Panc1 (cell line): ENCODE data around the gene NELFE.

Source experiments
- POLR2AphosphoS5 ChIP-seq: IDR thresholded peaks from 2 replicates; pipeline ENCODE4 v1.6.1; 2012; ENCODE audit warnings: mild to moderate bottlenecking, low read depth, low read length, moderate library complexity
- TCF7L2 ChIP-seq: IDR thresholded peaks from 2 replicates; pipeline ENCODE4 v1.6.1; 2011; ENCODE audit warnings: mild to moderate bottlenecking, low read depth, low read length, inconsistent platforms
- TF ChIP-seq, protein P1 (sequence below), 2 experiments: IDR thresholded peaks; 2 replicates each; pipeline ENCODE4 v1.6.1; 2011 to 2012; ENCODE audit warnings: low read depth in 2 of 2, control low read depth in 1 of 2, low read length in 1 of 2, mild to moderate bottlenecking in 1 of 2, moderate library complexity in 1 of 2; ENCODE audit not compliant: insufficient read depth in 1 of 2
- TF ChIP-seq, protein P2 (sequence below): fragments of 450-650 bp; IDR thresholded peaks from 2 replicates; pipeline ENCODE4 v1.5.1; 2017; ENCODE audit warnings: mild to moderate bottlenecking

DNA sequence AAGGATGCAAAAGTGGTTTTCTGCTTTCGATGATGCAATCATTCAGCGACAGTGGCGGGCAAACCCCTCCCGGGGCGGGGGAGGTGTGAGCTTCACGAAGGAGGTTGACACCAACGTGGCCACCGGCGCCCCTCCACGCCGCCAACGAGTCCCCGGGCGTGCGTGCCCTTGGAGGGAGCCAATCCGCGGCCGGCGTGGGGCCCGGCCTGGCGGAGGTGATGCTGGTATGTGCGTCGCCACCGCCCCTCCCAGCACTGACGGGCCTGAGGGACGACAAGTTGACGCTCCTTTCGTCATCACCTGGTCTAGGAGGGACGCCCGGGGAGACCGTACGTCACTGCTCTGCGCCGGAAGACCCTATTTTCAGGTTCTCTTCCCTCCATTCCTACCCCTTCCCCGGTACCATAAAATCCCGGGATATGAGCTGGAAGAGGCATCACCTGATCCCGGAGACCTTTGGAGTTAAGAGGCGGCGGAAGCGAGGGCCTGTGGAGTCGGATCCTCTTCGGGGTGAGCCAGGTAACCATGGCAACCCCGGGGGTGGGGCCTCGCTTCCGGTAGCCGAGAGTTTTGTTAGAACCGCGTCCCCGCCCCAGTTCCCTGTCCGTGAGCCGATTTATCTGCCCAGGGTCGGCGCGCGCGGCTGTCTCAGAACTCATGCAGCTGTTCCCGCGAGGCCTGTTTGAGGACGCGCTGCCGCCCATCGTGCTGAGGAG is 13.4 kb upstream of the NELFE start, which contains the start of gene DXO:
- TF ChIP-seq POLR2AphosphoS5 (peak; percentile 43; the same call in 1 of the 2 replicates), TCF7L2 (0 out of 2 replicates have a peak, but pooled peaks have one; percentile 11)
- TF ChIP-seq, protein P1, sequence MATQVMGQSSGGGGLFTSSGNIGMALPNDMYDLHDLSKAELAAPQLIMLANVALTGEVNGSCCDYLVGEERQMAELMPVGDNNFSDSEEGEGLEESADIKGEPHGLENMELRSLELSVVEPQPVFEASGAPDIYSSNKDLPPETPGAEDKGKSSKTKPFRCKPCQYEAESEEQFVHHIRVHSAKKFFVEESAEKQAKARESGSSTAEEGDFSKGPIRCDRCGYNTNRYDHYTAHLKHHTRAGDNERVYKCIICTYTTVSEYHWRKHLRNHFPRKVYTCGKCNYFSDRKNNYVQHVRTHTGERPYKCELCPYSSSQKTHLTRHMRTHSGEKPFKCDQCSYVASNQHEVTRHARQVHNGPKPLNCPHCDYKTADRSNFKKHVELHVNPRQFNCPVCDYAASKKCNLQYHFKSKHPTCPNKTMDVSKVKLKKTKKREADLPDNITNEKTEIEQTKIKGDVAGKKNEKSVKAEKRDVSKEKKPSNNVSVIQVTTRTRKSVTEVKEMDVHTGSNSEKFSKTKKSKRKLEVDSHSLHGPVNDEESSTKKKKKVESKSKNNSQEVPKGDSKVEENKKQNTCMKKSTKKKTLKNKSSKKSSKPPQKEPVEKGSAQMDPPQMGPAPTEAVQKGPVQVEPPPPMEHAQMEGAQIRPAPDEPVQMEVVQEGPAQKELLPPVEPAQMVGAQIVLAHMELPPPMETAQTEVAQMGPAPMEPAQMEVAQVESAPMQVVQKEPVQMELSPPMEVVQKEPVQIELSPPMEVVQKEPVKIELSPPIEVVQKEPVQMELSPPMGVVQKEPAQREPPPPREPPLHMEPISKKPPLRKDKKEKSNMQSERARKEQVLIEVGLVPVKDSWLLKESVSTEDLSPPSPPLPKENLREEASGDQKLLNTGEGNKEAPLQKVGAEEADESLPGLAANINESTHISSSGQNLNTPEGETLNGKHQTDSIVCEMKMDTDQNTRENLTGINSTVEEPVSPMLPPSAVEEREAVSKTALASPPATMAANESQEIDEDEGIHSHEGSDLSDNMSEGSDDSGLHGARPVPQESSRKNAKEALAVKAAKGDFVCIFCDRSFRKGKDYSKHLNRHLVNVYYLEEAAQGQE (IDR thresholded peaks at IDR 0.05; ENCODE audit: insufficient read depth in 1 of 2, low read depth in 2 of 2, low read length in 1 of 2): no peak
- TF ChIP-seq, protein P2, sequence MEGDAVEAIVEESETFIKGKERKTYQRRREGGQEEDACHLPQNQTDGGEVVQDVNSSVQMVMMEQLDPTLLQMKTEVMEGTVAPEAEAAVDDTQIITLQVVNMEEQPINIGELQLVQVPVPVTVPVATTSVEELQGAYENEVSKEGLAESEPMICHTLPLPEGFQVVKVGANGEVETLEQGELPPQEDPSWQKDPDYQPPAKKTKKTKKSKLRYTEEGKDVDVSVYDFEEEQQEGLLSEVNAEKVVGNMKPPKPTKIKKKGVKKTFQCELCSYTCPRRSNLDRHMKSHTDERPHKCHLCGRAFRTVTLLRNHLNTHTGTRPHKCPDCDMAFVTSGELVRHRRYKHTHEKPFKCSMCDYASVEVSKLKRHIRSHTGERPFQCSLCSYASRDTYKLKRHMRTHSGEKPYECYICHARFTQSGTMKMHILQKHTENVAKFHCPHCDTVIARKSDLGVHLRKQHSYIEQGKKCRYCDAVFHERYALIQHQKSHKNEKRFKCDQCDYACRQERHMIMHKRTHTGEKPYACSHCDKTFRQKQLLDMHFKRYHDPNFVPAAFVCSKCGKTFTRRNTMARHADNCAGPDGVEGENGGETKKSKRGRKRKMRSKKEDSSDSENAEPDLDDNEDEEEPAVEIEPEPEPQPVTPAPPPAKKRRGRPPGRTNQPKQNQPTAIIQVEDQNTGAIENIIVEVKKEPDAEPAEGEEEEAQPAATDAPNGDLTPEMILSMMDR: no peak
